Measurements from ENCODE around the gene BCL11A.
"Not testable (repeated sequence)": the region's sequence is repeated elsewhere in the genome, so short reads cannot be mapped to it uniquely, and the experiment has no call there.

BCL11A gene

GRCh38 chr2:60417210-60417609 is 136.2 kb downstream of the BCL11A start:
- not testable (repeated sequence) for DNase-seq

- DNase-seq = no peak
Observed at GRCh38 chr2:60416221-60417008, 137.0 kb downstream of the BCL11A start.

GRCh38 chr2:60415814-60416213 is 137.6 kb downstream of the BCL11A start:
- no peak for DNase-seq

- no peak for DNase-seq
Observed at GRCh38 chr2:60414495-60415138, 138.8 kb downstream of the BCL11A start.

- no peak for DNase-seq
Observed at GRCh38 chr2:60413814-60414168, 139.7 kb downstream of the BCL11A start.

- no peak for DNase-seq
Observed at GRCh38 chr2:60413069-60413813, 140.2 kb downstream of the BCL11A start.

- DNase-seq = no peak
Observed at GRCh38 chr2:60412620-60413019, 140.8 kb downstream of the BCL11A start.

GRCh38 chr2:60412027-60412426 is 141.4 kb downstream of the BCL11A start:
- no peak for DNase-seq

GRCh38 chr2:60411295-60411694 is 142.2 kb downstream of the BCL11A start:
- no peak for DNase-seq

- no peak for DNase-seq
Observed at GRCh38 chr2:60410456-60411146, 142.9 kb downstream of the BCL11A start.

GRCh38 chr2:60409531-60409871 is 144.0 kb downstream of the BCL11A start:
- DNase-seq = no peak

GRCh38 chr2:60408811-60409530 is 144.5 kb downstream of the BCL11A start:
- DNase-seq = no peak

GRCh38 chr2:60408207-60408606 is 145.2 kb downstream of the BCL11A start:
- DNase-seq = no peak

GRCh38 chr2:60407398-60407797 is 146.1 kb downstream of the BCL11A start:
- no peak for DNase-seq

- no peak for DNase-seq
Observed at GRCh38 chr2:60406192-60406591, 147.3 kb downstream of the BCL11A start.

GRCh38 chr2:60405271-60405919 is 148.1 kb downstream of the BCL11A start:
- DNase-seq = no peak

Data from activated T-cell treated with anti-CD3 and anti-CD28 coated beads, Interleukin-2, amount 50 U/mL, for 48 hours (primary cell).